ENCODE measurements around the gene TSC1. TPM values are rescaled to one million over a fixed set of nuclear protein-coding genes. Genes with fewer than 3 reads are reported as not detected.

The TSC1 gene
- total and polyA plus RNA-seq, 2 experiments from 2014 or later, result 18.8 to 22.4 TPM

GRCh38 chr9:132919614-132920268, 24.7 kb downstream of the TSC1 start:
- DNase-seq, result no peak
- Histone ChIP-seq H3K27me3 (replicated peaks; ENCODE audit: insufficient read depth) (no peaks in the 10 kb centered on the region), H3K9me2 (ENCODE audit: insufficient read depth) (no peaks in the 10 kb centered on the region), H3K27ac (no peak overlapping the region), H4K20me1 (ENCODE audit: insufficient read depth) (no peaks in the 10 kb centered on the region), H3K9ac (no peak overlapping the region), H3K4me3 (no peak overlapping the region), H3F3A (ENCODE audit: insufficient read depth) (no peaks in the 10 kb centered on the region), H3K4me1 (ENCODE audit: insufficient read depth) (no peaks in the 10 kb centered on the region), H3K36me3 (ENCODE audit: low read depth) (peaks cover 63% of the 10 kb centered on the region), H3K9me3 (ENCODE audit: low read depth) (no peaks in the 10 kb centered on the region), H3K79me2 (ENCODE audit: insufficient read depth) (no peaks in the 10 kb centered on the region), H3K4me2 (ENCODE audit: unreplicated experiment) (no peak overlapping the region), H2AFZ (no peak overlapping the region)
- no peak for TF ChIP-seq EZH2 (IDR thresholded peaks at IDR 0.05; ENCODE audit: insufficient read depth, poor library complexity, severe bottlenecking)
- no peak for TF ChIP-seq EZH2phosphoT487 (IDR thresholded peaks at IDR 0.05; ENCODE audit: insufficient read depth, low read depth)
- in situ Hi-C loops (cut with MboI), result no loop called here
- 92 to 93% methylated on average over 7 of the region's 7 CpGs for WGBS, 2 experiments (ENCODE audit: low coverage in 1 of 2, low lambda C conversion rate in 2 of 2, missing lambda C conversion rate in 2 of 2)

DNA sequence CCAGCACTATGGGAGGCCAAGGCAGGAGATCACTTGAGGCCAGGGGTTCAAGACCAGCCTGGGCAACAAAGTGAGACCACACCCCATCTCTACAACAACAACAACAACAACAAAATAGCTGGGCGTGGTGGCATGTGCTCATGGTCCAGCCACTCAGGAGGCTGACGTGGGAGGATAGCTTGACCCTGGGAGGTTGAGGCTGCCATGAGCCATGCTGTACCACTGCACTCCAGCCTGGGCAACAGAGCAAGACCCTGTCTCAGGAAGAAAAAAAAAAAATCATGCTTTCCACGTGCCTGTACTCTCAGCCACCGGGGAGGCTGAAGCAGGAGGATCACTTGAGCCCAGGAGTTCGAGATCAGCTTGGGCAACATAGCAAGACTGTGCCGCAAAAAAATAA, 29.5 kb downstream of the TSC1 start:
- Histone ChIP-seq H3K4me2 (ENCODE audit: unreplicated experiment) (no peak overlapping the region), H3K79me2 (ENCODE audit: insufficient read depth) (no peaks in the 10 kb centered on the region), H3K27me3 (replicated peaks; ENCODE audit: insufficient read depth) (no peaks in the 10 kb centered on the region), H3K36me3 (ENCODE audit: low read depth) (peaks cover 38% of the 10 kb centered on the region), H2AFZ (no peak overlapping the region), H3K4me1 (ENCODE audit: insufficient read depth) (no peaks in the 10 kb centered on the region), H3K9me3 (ENCODE audit: low read depth) (no peaks in the 10 kb centered on the region), H3F3A (ENCODE audit: insufficient read depth) (no peaks in the 10 kb centered on the region), H3K9ac (no peak overlapping the region), H3K4me3 (no peak overlapping the region), H3K27ac (no peak overlapping the region), H3K9me2 (ENCODE audit: insufficient read depth) (no peaks in the 10 kb centered on the region), H4K20me1 (ENCODE audit: insufficient read depth) (no peaks in the 10 kb centered on the region)
- TF ChIP-seq EZH2 (IDR thresholded peaks at IDR 0.05; ENCODE audit: insufficient read depth, poor library complexity, severe bottlenecking) (no peak), EZH2phosphoT487 (IDR thresholded peaks at IDR 0.05; ENCODE audit: insufficient read depth, low read depth) (no peak)
- WGBS, 2 experiments (ENCODE audit: low coverage in 1 of 2, low lambda C conversion rate in 2 of 2, missing lambda C conversion rate in 2 of 2), result 90 to 95% methylated on average over 6 of the region's 6 CpGs
- in situ Hi-C loops (cut with MboI), result no loop called here
- no peak for DNase-seq

DNA sequence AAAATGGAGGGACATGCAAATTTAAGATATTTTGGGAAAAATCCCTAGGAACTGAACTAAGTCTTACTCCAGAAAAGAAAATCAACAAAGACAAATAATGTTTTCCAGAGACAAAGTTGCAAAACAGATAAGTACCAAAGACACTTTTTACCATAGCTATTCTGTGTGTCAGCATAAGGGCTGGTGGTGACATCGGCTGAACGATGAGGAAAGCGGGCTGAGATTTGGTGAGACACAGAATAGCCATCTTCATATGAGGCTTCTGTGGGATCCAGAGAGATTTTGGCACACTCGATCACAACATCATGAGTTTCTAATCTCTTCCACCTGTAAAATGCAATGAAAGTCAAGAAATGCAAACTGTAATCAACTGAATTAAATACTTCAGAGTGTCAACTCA, 32.3 kb downstream of the TSC1 start:
- no peak for DNase-seq
- TF ChIP-seq EZH2phosphoT487 (IDR thresholded peaks at IDR 0.05; ENCODE audit: insufficient read depth, low read depth) (no peak), EZH2 (IDR thresholded peaks at IDR 0.05; ENCODE audit: insufficient read depth, poor library complexity, severe bottlenecking) (no peak)
- WGBS, 2 experiments (ENCODE audit: low coverage in 1 of 2, low lambda C conversion rate in 2 of 2, missing lambda C conversion rate in 2 of 2), result 87 to 90% methylated on average over 4 of the region's 4 CpGs
- H4K20me1 ChIP-seq (ENCODE audit: insufficient read depth), result no peaks in the 10 kb centered on the region
- H3K27me3 ChIP-seq (replicated peaks; ENCODE audit: insufficient read depth), result no peaks in the 10 kb centered on the region
- no peak overlapping the region for H3K27ac ChIP-seq
- H3K4me1 ChIP-seq (ENCODE audit: insufficient read depth), result no peaks in the 10 kb centered on the region
- no peak overlapping the region for H3K4me3 ChIP-seq
- no peaks in the 10 kb centered on the region for H3K79me2 ChIP-seq (ENCODE audit: insufficient read depth)
- in situ Hi-C loops (cut with MboI), result no loop called here
- H3K36me3 ChIP-seq (ENCODE audit: low read depth), result peaks cover 38% of the 10 kb centered on the region
- H3K9ac ChIP-seq, result no peak overlapping the region
- H3F3A ChIP-seq (ENCODE audit: insufficient read depth), result no peaks in the 10 kb centered on the region
- no peak overlapping the region for H2AFZ ChIP-seq
- no peaks in the 10 kb centered on the region for H3K9me3 ChIP-seq (ENCODE audit: low read depth)
- H3K4me2 ChIP-seq (ENCODE audit: unreplicated experiment), result no peak overlapping the region
- no peaks in the 10 kb centered on the region for H3K9me2 ChIP-seq (ENCODE audit: insufficient read depth)

- Histone ChIP-seq H3K9me2 (ENCODE audit: insufficient read depth) (no peaks in the 10 kb centered on the region), H3K9ac (no peak overlapping the region), H3K36me3 (ENCODE audit: low read depth) (peaks cover 29% of the 10 kb centered on the region), H3K27ac (no peak overlapping the region), H3K79me2 (ENCODE audit: insufficient read depth) (no peaks in the 10 kb centered on the region), H2AFZ (no peak overlapping the region), H3F3A (ENCODE audit: insufficient read depth) (no peaks in the 10 kb centered on the region), H3K27me3 (replicated peaks; ENCODE audit: insufficient read depth) (no peaks in the 10 kb centered on the region), H4K20me1 (ENCODE audit: insufficient read depth) (no peaks in the 10 kb centered on the region), H3K4me1 (ENCODE audit: insufficient read depth) (no peaks in the 10 kb centered on the region), H3K4me3 (no peak overlapping the region), H3K4me2 (ENCODE audit: unreplicated experiment) (no peak overlapping the region), H3K9me3 (ENCODE audit: low read depth) (no peaks in the 10 kb centered on the region)
- 93 to 94% methylated on average over 6 of the region's 6 CpGs for WGBS, 2 experiments (ENCODE audit: low coverage in 1 of 2, low lambda C conversion rate in 2 of 2, missing lambda C conversion rate in 2 of 2)
- DNase-seq, result no peak
- TF ChIP-seq EZH2phosphoT487 (IDR thresholded peaks at IDR 0.05; ENCODE audit: insufficient read depth, low read depth) (no peak), EZH2 (IDR thresholded peaks at IDR 0.05; ENCODE audit: insufficient read depth, poor library complexity, severe bottlenecking) (no peak)
- in situ Hi-C loops (cut with MboI), result no loop called here
These were observed 34.0 kb downstream of the TSC1 start for GRCh38 chr9:132910376-132910775.

Measured in GM23248 (cell line).